Coronary artery (tissue), 2 donors: ENCODE measurements around the gene RAB28.

Experiments
- DNase-seq: peaks from one replicate; pipeline ENCODE4 v3.0.0-alpha.2; 2017; ENCODE audit warnings: low spot score
- H3K27ac ChIP-seq, 2 donors: fragments of 200-600 bp; sonication (generic); one replicate each; pipeline ENCODE4 v1.5.1; 2016 to 2019
- H3K4me3 ChIP-seq: fragments of 200-600 bp; sonication (generic); 2 replicates; pipeline ENCODE4 v1.5.1; 2016; ENCODE audit warnings: mild to moderate bottlenecking, moderate library complexity
- CTCF ChIP-seq: fragments of 200-600 bp; sonication (generic); IDR thresholded peaks from one replicate; pipeline ENCODE4 v1.5.1; 2019; ENCODE audit warnings: antibody characterized with exemption

RAB28 gene

DNA sequence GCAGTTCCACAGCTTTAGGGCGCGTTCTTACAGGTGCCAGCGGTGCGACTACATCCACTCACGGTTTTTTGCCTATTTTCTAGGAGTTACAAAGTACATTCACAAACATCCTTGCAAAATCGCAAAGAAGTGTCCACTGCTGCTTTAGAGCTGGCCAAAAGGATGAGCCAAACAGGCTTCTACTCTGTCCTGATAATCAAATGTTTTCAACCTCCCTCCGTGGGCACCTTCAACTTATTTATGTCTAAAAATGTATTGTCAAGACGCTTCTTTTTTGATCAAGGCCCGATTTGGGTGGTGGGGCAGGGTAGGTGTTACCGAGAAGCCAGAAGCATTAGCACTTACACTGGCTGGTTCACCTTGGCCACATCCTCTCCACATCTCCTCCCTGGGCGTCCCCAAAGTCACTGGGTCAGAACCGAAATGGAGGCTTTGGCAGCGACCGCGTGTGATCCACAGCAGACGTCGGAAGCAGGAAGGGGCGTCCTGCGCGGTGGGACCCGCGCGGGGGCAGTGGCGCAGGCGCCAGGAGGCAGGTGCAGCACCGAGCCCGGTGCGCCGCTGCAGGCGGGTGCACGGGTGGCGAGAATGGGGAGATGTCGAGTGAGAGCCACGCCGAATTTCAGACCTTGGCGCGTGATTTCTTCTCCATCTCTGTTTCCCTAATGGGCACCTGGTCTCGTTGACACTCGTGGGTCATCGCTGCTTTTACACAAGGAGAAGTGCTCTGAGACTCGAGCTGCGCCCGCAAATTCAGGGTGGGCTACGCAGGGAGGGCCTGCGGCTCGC, 43.2 kb upstream of the RAB28 start:
- Histone ChIP-seq H3K27ac (no peak overlapping the region), H3K4me3 (no peak overlapping the region)
- peak; percentile 49 for DNase-seq
- no peak for TF ChIP-seq CTCF

DNA sequence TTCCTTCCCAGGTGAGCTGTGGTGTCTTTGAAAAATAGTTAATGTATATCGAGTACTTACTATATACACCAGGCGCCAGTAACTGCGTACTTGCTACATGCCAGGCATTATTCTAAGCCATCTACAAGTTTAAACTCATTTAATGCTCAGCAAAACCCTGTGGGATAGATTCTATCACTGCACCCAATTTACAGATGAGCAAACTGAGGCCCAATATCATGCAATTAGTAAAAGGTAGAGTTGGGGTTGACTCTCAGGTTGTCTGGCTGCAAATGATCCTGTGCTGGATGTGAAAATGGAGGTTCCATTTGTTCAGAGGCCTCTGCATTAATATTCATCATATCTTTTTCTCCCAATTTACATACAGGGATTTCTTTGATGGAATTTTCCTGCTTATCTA, 42.5 kb upstream of the RAB28 start:
- Histone ChIP-seq H3K4me3 (no peak overlapping the region), H3K27ac (no peak overlapping the region)
- no peak for TF ChIP-seq CTCF
- DNase-seq = no peak

- TF ChIP-seq CTCF = no peak
Observed at GRCh38 chr4:13525606-13526281, 41.6 kb upstream of the RAB28 start.

GRCh38 chr4:13524504-13525243, 40.5 kb upstream of the RAB28 start:
- DNase-seq = no peak
- no peak overlapping the region for H3K27ac ChIP-seq
- TF ChIP-seq CTCF = no peak
- H3K4me3 ChIP-seq = peak overlapping the region; percentile 20

More at GRCh38 chr4:13525606-13526281, 41.6 kb upstream of the RAB28 start:
- Histone ChIP-seq H3K4me3 (no peak overlapping the region), H3K27ac (no peak overlapping the region)
- DNase-seq = peak; percentile 33

DNA sequence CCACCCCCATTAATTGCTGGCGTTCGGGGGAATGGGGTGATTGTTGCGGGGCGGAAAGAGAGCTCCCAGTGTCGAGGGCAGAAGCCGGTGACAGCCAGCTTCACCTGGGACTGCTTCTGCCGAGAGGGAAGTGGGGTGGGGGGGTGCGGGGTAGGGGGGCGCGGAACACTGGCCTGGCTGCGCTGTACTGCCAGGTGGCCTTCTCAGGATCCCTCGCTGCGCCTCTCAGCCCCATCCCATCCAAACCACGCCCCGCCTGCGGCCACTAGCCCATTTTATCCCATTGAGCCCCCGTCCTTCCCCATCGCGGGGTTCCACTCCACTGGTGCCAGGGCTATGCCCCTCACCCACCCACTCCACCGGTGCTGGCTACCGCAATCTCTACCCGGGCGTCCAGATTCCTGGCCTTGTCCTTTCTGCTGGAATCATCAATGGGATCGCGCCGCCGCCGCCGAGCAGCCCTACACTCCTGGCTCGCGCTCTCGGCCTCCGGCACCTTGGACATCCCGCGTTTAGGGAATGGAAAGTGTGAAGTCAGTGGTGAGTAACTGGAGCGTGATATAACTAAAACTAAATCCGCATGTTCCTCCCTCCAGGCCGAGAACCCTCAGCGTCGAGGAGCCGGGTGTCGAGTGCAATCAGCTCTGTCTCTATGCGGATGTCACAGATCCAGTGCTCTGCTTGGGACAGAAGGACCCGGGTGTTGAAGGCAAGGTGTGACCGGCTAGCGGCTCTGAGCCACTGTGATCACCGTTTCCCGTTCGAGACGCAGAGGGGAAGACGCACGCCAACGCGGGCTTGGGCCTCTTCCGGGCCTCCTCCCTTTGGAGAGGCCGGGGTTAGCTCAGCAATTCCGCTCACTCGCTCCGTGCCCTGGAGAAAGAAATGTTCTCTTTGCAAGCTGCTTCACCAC, 39.7 kb upstream of the RAB28 start:
- no peak for DNase-seq
- TF ChIP-seq CTCF = no peak
- peak overlapping the region; percentile 20 for H3K4me3 ChIP-seq

GRCh38 chr4:13523105-13523477, 39.0 kb upstream of the RAB28 start:
- Histone ChIP-seq H3K4me3 (peak overlapping the region; percentile 34), H3K27ac (no peak overlapping the region)
- TF ChIP-seq CTCF = no peak
- DNase-seq = no peak

More for the DNA sequence above, 39.7 kb upstream of the RAB28 start:
- H3K27ac ChIP-seq = no peak overlapping the region
